Measurements from ENCODE around the gene SLC12A7. TPM values are rescaled to one million over a fixed set of nuclear protein-coding genes. Genes with fewer than 3 reads are reported as not detected.
A peak's percentile ranks its signal among the peaks of the same experiment; 100 is the strongest.

The SLC12A7 gene
- total and polyA plus RNA-seq, 4 experiments from 2014 or later: 11.7 to 32.9 (median 26.5) TPM

DNA sequence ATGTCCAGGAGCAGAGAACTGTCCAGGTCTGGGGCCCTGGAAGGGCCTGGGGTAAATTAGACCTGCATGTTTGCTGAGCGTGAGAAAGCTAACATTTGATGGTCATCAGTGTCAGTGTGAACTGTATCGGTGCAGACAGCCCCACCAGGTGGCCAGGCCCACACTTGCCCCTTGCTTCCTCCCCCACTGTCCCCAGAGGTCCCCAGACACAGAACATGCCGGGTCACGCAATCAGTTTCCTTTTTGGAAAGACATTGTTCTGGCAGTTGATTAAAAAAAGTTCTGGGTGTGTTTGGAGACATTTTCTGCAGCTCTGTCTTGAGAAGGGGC is 101.7 kb downstream of the SLC12A7 start:
- Mint-ChIP-seq H3K27me3 (peaks cover 25 to 40% of the 10 kb centered on the region in 2 donors), H3K36me3 (no peaks in the 10 kb centered on the region), H3K4me3 (peak overlapping the region in 6 of 8 donors; percentile 20 to 57 (median 41)), H3K9me3 (no peaks in the 10 kb centered on the region), H3K27ac (no peak overlapping the region), H3K4me1 (peaks cover 4 to 34% (median 12%) of the 10 kb centered on the region in 4 donors)
- no peaks in the 10 kb centered on the region for H3K9me3 ChIP-seq (ENCODE audit: control insufficient read depth in 1 of 2, low read length in 2 of 2)
- CTCF ChIA-PET (ENCODE audit: partially characterized antibody): interaction anchor here (1.1 kb wide), 1 partner anchor 86 kb away, joined by 4 read pairs; no protein-coding TSS in a partner anchor
- peaks cover 29% of the 10 kb centered on the region for H3K27me3 ChIP-seq (ENCODE audit: insufficient read depth, low read length)
- POLR2A ChIA-PET (ENCODE audit: partially characterized antibody): interaction anchor here (1.0 kb wide), 1 partner anchor 10 kb away, joined by 4 read pairs; no protein-coding TSS in a partner anchor
- intact Hi-C loops (cut with micrococcal nuclease): no loop called here
- no peak overlapping the region for H3K4me3 ChIP-seq (ENCODE audit: low read length in 2 of 2)
- H3K4me1 ChIP-seq (ENCODE audit: insufficient read depth, low read length): peaks cover 14% of the 10 kb centered on the region
- DNase-seq: no peak
- no peak overlapping the region for H3K27ac ChIP-seq (ENCODE audit: low read depth, low read length)
- H3K36me3 ChIP-seq (ENCODE audit: insufficient read depth, low read length): no peaks in the 10 kb centered on the region

DNA sequence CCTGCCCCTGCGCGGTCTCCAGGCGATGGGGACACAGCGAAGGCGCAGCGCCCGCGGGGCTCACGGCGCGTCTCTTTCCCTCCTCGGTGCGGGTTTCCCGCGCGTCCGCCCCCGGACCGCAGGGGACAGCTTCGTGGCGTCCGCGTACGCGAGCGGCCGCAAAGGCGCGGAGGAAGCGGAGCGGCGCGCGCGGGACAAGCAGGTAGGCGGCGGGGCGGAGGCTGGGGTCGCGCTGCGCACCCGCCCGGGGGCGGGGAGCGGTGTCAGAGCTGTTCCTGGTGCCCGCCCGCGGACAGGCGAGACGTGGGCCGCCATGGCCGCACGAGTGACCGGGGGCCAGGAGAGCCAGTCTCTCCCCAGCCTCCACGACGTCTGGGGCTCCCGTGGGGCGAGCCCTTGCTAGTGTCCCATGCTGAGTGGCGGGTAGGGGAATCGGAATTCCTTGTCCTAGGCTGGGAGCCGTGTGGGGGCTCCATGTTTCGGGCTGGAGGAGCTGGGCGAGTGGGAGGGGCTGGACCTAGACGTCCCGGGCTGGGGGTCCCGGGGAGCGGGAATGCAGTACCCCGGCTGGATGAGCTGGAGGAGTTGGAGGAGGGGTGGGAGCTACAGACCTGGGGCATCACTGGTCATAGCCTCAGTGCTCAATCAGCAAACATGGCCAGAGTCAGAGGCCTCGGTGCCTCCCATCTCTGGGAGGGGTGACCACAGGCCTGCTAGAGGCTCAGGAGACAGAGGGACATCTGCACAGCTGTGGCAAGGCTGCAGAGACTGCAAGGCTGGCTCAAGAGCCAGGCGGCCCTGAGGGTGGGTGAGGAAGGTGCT is 102.3 kb downstream of the SLC12A7 start:
- Histone ChIP-seq H3K36me3 (ENCODE audit: insufficient read depth, low read length) (no peaks in the 10 kb centered on the region), H3K9me3 (ENCODE audit: control insufficient read depth in 1 of 2, low read length in 2 of 2) (no peaks in the 10 kb centered on the region), H3K27ac (ENCODE audit: low read depth, low read length) (no peak overlapping the region), H3K4me1 (ENCODE audit: insufficient read depth, low read length) (peaks cover 17% of the 10 kb centered on the region), H3K27me3 (ENCODE audit: insufficient read depth, low read length) (peaks cover 29% of the 10 kb centered on the region), H3K4me3 (ENCODE audit: low read length in 2 of 2) (no peak overlapping the region)
- no peaks in the 10 kb centered on the region for H3K36me3 Mint-ChIP-seq
- no peaks in the 10 kb centered on the region for H3K9me3 Mint-ChIP-seq
- H3K27ac Mint-ChIP-seq: no peak overlapping the region
- intact Hi-C loops (cut with micrococcal nuclease): loop anchor here (2.0 to 10.0 kb wide), 3 partner anchors 87 to 635 kb away; no protein-coding TSS in a partner anchor
- H3K4me1 Mint-ChIP-seq: peaks cover 4 to 34% (median 12%) of the 10 kb centered on the region in 4 donors
- no peak for DNase-seq
- ChIA-PET POLR2A (ENCODE audit: partially characterized antibody) (no interaction called here), CTCF (ENCODE audit: partially characterized antibody) (interaction anchor here (1.1 to 4.4 kb wide), 2 partner anchors 86 to 132 kb away, joined by 4 to 17 read pairs; no protein-coding TSS in a partner anchor)
- peaks cover 25 to 40% of the 10 kb centered on the region in 2 donors for H3K27me3 Mint-ChIP-seq
- peak overlapping the region in 6 of 8 donors; percentile 19 to 73 (median 54) for H3K4me3 Mint-ChIP-seq

DNA sequence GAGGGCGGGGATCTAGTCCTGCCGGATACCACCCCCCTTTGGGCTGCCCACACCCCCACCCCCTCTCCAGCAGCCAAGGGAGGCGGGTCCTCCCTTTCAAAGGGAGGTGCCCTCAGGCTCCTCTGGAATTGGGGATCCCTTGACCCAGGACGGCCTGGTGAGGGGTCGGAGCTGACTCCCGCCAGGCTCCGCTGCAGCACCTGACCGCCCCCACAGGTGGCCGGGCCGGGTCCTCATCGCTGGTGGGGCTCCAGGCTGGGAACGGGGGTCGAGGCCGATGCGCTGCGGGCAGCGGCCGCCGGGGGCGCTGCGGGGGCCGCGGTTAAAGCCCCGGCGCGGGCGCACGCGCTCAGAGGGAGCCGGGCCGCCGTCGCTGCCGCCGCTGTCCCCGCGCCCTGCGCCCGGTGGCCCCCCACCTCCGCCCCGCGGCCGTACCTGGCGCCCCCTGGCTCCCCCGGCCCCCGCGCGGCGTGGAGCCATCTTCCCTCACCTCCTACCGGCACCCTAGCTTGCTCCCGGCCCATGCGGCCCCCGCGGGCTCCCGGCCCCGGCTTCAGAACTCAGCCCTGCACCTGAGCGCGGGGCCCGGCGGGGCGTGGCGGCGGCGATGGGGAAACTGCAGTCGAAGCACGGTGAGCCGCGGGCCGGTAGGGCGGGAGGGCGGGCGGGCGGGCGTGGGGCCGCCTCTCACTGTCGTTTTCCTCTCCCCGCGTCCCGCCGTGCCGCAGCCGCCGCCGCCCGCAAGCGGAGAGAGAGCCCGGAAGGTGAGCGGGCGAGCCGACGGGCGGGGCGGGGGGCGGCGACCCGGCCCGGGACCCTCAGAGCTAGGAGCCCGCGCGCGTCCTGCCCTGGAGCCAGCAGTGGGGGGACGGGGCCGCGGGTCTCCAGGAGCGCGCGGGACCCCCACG is 103.2 kb downstream of the SLC12A7 start, which contains the start of gene NKD2:
Gene NKD2 (plus strand): TSS at position 352 of the 908 bp plus-strand sequence. CDS start 256 bp downstream, at position 608.
- no peaks in the 10 kb centered on the region for H3K36me3 Mint-ChIP-seq
- H3K4me3 Mint-ChIP-seq: peak within 1 kb of the TSS in 6 of 8 donors; percentile 52 to 85 (median 75)
- Histone ChIP-seq H3K27ac (ENCODE audit: low read depth, low read length) (no peak within 1 kb of the TSS), H3K36me3 (ENCODE audit: insufficient read depth, low read length) (no peaks in the 10 kb centered on the region), H3K27me3 (ENCODE audit: insufficient read depth, low read length) (peaks cover 29% of the 10 kb centered on the region), H3K9me3 (ENCODE audit: control insufficient read depth in 1 of 2, low read length in 2 of 2) (no peaks in the 10 kb centered on the region), H3K4me3 (ENCODE audit: low read length in 2 of 2) (no peak within 1 kb of the TSS), H3K4me1 (ENCODE audit: insufficient read depth, low read length) (peaks cover 21% of the 10 kb centered on the region)
- POLR2A ChIA-PET (ENCODE audit: partially characterized antibody): no interaction called here
- H3K9me3 Mint-ChIP-seq: no peaks in the 10 kb centered on the region
- intact Hi-C loops (cut with micrococcal nuclease): loop anchor here (2.0 to 10.0 kb wide), 3 partner anchors 86 to 636 kb away; no protein-coding TSS in a partner anchor
- H3K27ac Mint-ChIP-seq: peak within 1 kb of the TSS in 1 of 7 donors; percentile 25
- peak; percentile 32 to 48 (median 41) for DNase-seq
- peaks cover 5 to 39% (median 18%) of the 10 kb centered on the region in 4 donors for H3K4me1 Mint-ChIP-seq
- H3K27me3 Mint-ChIP-seq: peaks cover 25 to 40% of the 10 kb centered on the region in 2 donors
- CTCF ChIA-PET (ENCODE audit: partially characterized antibody): interaction anchor here (4.4 kb wide), 1 partner anchor 132 kb away, joined by 17 read pairs; no protein-coding TSS in a partner anchor

DNA sequence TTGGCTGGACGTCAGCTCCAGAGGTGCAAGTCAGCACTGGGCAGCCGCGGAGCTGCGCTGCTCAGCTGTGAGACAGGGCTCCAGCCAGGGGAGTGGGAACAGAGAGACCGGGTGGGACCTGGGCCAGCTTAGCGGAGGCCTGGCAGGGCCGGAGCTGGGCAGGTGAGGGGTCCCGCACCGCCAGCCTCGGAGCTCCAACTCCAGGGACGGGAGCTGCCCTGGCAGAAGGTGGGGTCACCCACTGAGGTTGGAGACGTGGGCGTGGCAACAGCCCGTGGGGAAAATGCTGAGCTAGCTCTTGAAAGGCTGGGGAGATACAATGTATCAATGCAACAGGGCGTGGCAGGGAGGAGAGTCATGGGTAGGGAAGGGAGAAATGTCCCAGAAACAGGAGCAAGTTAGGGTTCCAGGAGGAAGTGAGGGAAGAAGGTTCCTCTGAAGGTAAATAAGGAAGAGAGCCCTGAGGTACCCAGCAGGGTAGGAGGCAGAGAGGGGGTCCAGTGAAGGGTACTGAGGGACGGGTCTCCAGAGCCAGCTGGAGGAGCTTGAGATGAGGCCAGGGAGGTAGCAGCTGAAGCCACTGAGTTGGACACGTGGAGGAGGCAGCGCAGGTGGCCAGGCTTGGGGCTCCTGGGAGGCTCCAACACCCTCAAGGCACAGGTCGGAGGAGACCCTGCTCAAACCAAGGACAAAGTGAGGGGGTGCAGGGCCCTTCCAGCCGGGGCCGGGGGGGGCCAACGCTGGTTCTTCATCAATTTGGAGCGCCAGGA is 104.0 kb downstream of the SLC12A7 start:
- peaks cover 28% of the 10 kb centered on the region for H3K4me1 ChIP-seq (ENCODE audit: insufficient read depth, low read length)
- no peaks in the 10 kb centered on the region for H3K9me3 Mint-ChIP-seq
- H3K27me3 ChIP-seq (ENCODE audit: insufficient read depth, low read length): peaks cover 29% of the 10 kb centered on the region
- H3K36me3 ChIP-seq (ENCODE audit: insufficient read depth, low read length): no peaks in the 10 kb centered on the region
- POLR2A ChIA-PET (ENCODE audit: partially characterized antibody): interaction anchor here (0.9 kb wide), 1 partner anchor 133 kb away, joined by 3 read pairs; no protein-coding TSS in a partner anchor
- CTCF ChIA-PET (ENCODE audit: partially characterized antibody): interaction anchor here (4.4 kb wide), 1 partner anchor 133 kb away, joined by 17 read pairs; no protein-coding TSS in a partner anchor
- H3K27me3 Mint-ChIP-seq: peaks cover 26 to 46% of the 10 kb centered on the region in 2 donors
- H3K4me3 Mint-ChIP-seq: peak overlapping the region in 4 of 8 donors; percentile 74 to 85 (median 76)
- no peak for DNase-seq
- H3K27ac Mint-ChIP-seq: peak overlapping the region in 1 of 7 donors; percentile 25
- no peaks in the 10 kb centered on the region for H3K36me3 Mint-ChIP-seq
- H3K27ac ChIP-seq (ENCODE audit: low read depth, low read length): no peak overlapping the region
- peaks cover 12 to 47% (median 26%) of the 10 kb centered on the region in 4 donors for H3K4me1 Mint-ChIP-seq
- intact Hi-C loops (cut with micrococcal nuclease): loop anchor here (2.0 to 10.0 kb wide), 3 partner anchors 85 to 637 kb away; no protein-coding TSS in a partner anchor
- no peaks in the 10 kb centered on the region for H3K9me3 ChIP-seq (ENCODE audit: control insufficient read depth in 1 of 2, low read length in 2 of 2)
- no peak overlapping the region for H3K4me3 ChIP-seq (ENCODE audit: low read length in 2 of 2)

DNA sequence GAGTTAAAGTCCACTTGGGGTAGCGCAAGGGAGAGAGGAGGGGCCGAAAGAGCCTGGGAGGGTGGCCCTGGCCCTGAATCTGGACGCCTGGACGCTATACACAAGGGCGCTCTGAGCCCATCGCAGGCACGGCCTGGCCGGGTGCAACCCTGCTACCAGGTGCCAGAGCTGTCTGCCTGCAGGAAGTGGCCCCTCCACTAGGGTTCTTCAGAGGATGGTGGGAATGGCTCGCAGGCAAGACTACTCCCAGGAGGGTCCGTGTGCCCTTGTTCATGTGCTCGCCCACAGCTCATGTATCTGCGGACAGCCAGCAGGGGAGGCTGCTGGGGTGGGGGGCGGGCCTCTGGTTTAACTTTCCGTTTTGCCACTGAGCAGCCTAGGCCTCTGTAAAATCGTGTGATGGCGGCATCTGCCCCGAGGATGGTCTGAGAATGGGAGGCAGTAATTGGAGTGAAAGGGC is 104.6 kb downstream of the SLC12A7 start:
- Mint-ChIP-seq H3K27me3 (peaks cover 26 to 46% of the 10 kb centered on the region in 2 donors), H3K9me3 (no peaks in the 10 kb centered on the region), H3K4me1 (peaks cover 12 to 47% (median 28%) of the 10 kb centered on the region in 4 donors), H3K36me3 (no peaks in the 10 kb centered on the region), H3K4me3 (peak overlapping the region in 5 of 8 donors; percentile 9 to 61 (median 47)), H3K27ac (no peak overlapping the region)
- intact Hi-C loops (cut with micrococcal nuclease): loop anchor here (10.0 kb wide), 2 partner anchors 332 to 638 kb away; no protein-coding TSS in a partner anchor
- ChIA-PET POLR2A (ENCODE audit: partially characterized antibody) (interaction anchor here (0.9 kb wide), 1 partner anchor 133 kb away, joined by 3 read pairs; no protein-coding TSS in a partner anchor), CTCF (ENCODE audit: partially characterized antibody) (interaction anchor here (4.4 kb wide), 1 partner anchor 134 kb away, joined by 17 read pairs; no protein-coding TSS in a partner anchor)
- H3K27me3 ChIP-seq (ENCODE audit: insufficient read depth, low read length): peaks cover 29% of the 10 kb centered on the region
- H3K27ac ChIP-seq (ENCODE audit: low read depth, low read length): no peak overlapping the region
- H3K9me3 ChIP-seq (ENCODE audit: control insufficient read depth in 1 of 2, low read length in 2 of 2): no peaks in the 10 kb centered on the region
- no peaks in the 10 kb centered on the region for H3K36me3 ChIP-seq (ENCODE audit: insufficient read depth, low read length)
- H3K4me3 ChIP-seq (ENCODE audit: low read length in 2 of 2): no peak overlapping the region
- DNase-seq: no peak
- peaks cover 28% of the 10 kb centered on the region for H3K4me1 ChIP-seq (ENCODE audit: insufficient read depth, low read length)

DNA sequence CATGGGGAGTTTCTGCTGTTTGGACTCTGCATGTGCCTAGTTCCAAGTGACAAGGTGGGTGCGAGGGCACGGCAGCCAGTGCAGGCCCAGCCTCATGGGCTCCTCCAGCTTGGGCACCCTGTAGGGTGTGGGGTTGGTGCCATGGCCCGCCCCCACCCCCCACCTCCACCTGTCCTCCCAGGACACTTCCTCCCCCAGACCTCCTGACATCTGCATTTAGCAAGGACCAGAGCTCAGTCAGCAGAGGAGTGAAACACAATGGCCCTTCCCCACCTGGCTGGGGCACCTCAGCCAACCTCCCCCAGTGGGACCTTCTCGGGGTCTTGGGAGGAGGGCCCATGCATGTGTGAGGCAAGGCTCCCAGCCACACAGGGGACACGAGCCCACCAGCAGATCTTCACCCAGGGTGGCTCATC is 105.2 kb downstream of the SLC12A7 start:
- H3K9me3 ChIP-seq (ENCODE audit: control insufficient read depth in 1 of 2, low read length in 2 of 2): no peaks in the 10 kb centered on the region
- Mint-ChIP-seq H3K4me3 (peak overlapping the region in 4 of 8 donors; percentile 7 to 61 (median 46)), H3K36me3 (no peaks in the 10 kb centered on the region), H3K27me3 (peaks cover 26 to 46% of the 10 kb centered on the region in 2 donors), H3K9me3 (no peaks in the 10 kb centered on the region), H3K27ac (peak overlapping the region in 1 of 7 donors; percentile 22), H3K4me1 (peaks cover 12 to 47% (median 30%) of the 10 kb centered on the region in 4 donors)
- DNase-seq: no peak
- no peaks in the 10 kb centered on the region for H3K36me3 ChIP-seq (ENCODE audit: insufficient read depth, low read length)
- no peak overlapping the region for H3K4me3 ChIP-seq (ENCODE audit: low read length in 2 of 2)
- H3K27ac ChIP-seq (ENCODE audit: low read depth, low read length): no peak overlapping the region
- H3K27me3 ChIP-seq (ENCODE audit: insufficient read depth, low read length): peaks cover 29% of the 10 kb centered on the region
- ChIA-PET POLR2A (ENCODE audit: partially characterized antibody) (no interaction called here), CTCF (ENCODE audit: partially characterized antibody) (interaction anchor here (4.4 kb wide), 1 partner anchor 135 kb away, joined by 17 read pairs; no protein-coding TSS in a partner anchor)
- peaks cover 28% of the 10 kb centered on the region for H3K4me1 ChIP-seq (ENCODE audit: insufficient read depth, low read length)
- intact Hi-C loops (cut with micrococcal nuclease): loop anchor here (10.0 kb wide), 2 partner anchors 332 to 638 kb away; no protein-coding TSS in a partner anchor
